Ishikawa (cell line): ENCODE data around the gene ADM5.

Experiments used
- CEBPB ChIP-seq: IDR thresholded peaks from 2 replicates; pipeline ENCODE4 v1.6.1; 2012
- CREB1 ChIP-seq: IDR thresholded peaks from 2 replicates; pipeline ENCODE4 v1.6.1; 2012; ENCODE audit warnings: low read depth
- EGR1 ChIP-seq: IDR thresholded peaks from 2 replicates; pipeline ENCODE4 v1.6.1; 2012
- EP300 ChIP-seq: IDR thresholded peaks from 2 replicates; pipeline ENCODE4 v1.6.1; 2012; ENCODE audit warnings: borderline replicate concordance
- FOXM1 ChIP-seq: IDR thresholded peaks from 2 replicates; pipeline ENCODE4 v1.6.1; 2012; ENCODE audit warnings: low read depth, borderline replicate concordance
- NFIC ChIP-seq: IDR thresholded peaks from 2 replicates; pipeline ENCODE4 v1.6.1; 2012
- RAD21 ChIP-seq: IDR thresholded peaks from 2 replicates; pipeline ENCODE4 v1.6.1; 2012; ENCODE audit warnings: low read depth
- REST ChIP-seq: IDR thresholded peaks from 2 replicates; pipeline ENCODE4 v1.6.1; 2012; ENCODE audit warnings: low read depth, mild to moderate bottlenecking
- TAF1 ChIP-seq: IDR thresholded peaks from 2 replicates; pipeline ENCODE4 v1.6.1; 2012; ENCODE audit warnings: low read depth, mild to moderate bottlenecking
- TCF12 ChIP-seq: IDR thresholded peaks from 2 replicates; pipeline ENCODE4 v1.6.1; 2012; ENCODE audit warnings: low read depth
- TEAD4 ChIP-seq: IDR thresholded peaks from 2 replicates; pipeline ENCODE4 v1.6.1; 2012
- USF1 ChIP-seq: IDR thresholded peaks from 2 replicates; pipeline ENCODE4 v1.6.1; 2012
- YY1 ChIP-seq: IDR thresholded peaks from 2 replicates; pipeline ENCODE4 v1.6.1; 2012; ENCODE audit warnings: low read depth
- ZBTB7A ChIP-seq: IDR thresholded peaks from 2 replicates; pipeline ENCODE4 v1.6.1; 2012; ENCODE audit warnings: low read depth
- TF ChIP-seq, protein P1 (sequence below): IDR thresholded peaks from 2 replicates; pipeline ENCODE4 v1.6.1; 2012

ADM5 gene

GRCh38 chr19:49689133-49690078 lies at the start of gene ADM5:
Gene ADM5 (plus strand): TSS chr19:49689594. CDS start chr19:49689838, 244 bp downstream.
- TF ChIP-seq CREB1 (no peak), NFIC (no peak), EP300 (no peak), FOXM1 (no peak), REST (no peak), RAD21 (no peak), TCF12 (no peak)

- TF ChIP-seq CREB1 (peak; percentile 54; the same call in 1 of the 2 replicates), TCF12 (peak; percentile 84), REST (no peak), TEAD4 (peak; percentile 86), TAF1 (peak; percentile 72), FOXM1 (peak; percentile 60; the same call in 1 of the 2 replicates), NFIC (peak; percentile 77), ZBTB7A (peak; percentile 37; the same call in 1 of the 2 replicates), RAD21 (no peak), EGR1 (no peak), USF1 (no peak), YY1 (0 out of 2 replicates have a peak, but pooled peaks have one; percentile 42), EP300 (peak; percentile 71; the same call in 1 of the 2 replicates), CEBPB (no peak)
- TF ChIP-seq, protein P1, sequence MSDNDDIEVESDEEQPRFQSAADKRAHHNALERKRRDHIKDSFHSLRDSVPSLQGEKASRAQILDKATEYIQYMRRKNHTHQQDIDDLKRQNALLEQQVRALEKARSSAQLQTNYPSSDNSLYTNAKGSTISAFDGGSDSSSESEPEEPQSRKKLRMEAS, result peak; percentile 34; the same call in 1 of the 2 replicates
Observed at GRCh38 chr19:49640113-49640898, 49.1 kb upstream of the ADM5 start, which contains the start of gene RRAS. Gene RRAS (minus strand): TSS chr19:49640143. CDS start chr19:49640098, 45 bp downstream.

GRCh38 chr19:49641688-49642491 lies 47.5 kb upstream of the ADM5 start, which contains the start of gene SCAF1:
Gene SCAF1 (plus strand): TSS chr19:49642209. CDS start chr19:49645027, 2,818 bp downstream.
- no peak for TF ChIP-seq FOXM1
- no peak for TF ChIP-seq REST
- TF ChIP-seq YY1, result peak; percentile 79
- TF ChIP-seq USF1, result peak; percentile 71
- TF ChIP-seq, protein P1, result peak; percentile 74
- no peak for TF ChIP-seq RAD21
- TF ChIP-seq ZBTB7A, result no peak
- TF ChIP-seq CREB1, result peak; percentile 88
- TF ChIP-seq TAF1, result peak; percentile 85; the same call in 1 of the 2 replicates
- peak; percentile 81 for TF ChIP-seq TCF12
- TF ChIP-seq TEAD4, result peak; percentile 32
- no peak for TF ChIP-seq CEBPB
- TF ChIP-seq EGR1, result no peak
- TF ChIP-seq EP300, result no peak
- TF ChIP-seq NFIC, result no peak
